H1 (cell line): ENCODE data around the gene RPAP3. TPM values are rescaled to one million over a fixed set of nuclear protein-coding genes. Genes with fewer than 3 reads are reported as not detected.

ENCODE experiments used
- CTCF ChIA-PET: fragments of 300-600 bp; sonication (Branson Sonifier 250); formaldehyde crosslinking; loops from one replicate; lab custom pipeline; 2021; ENCODE audit not compliant: partially characterized antibody; lab: Charles Lee
- POLR2A ChIA-PET: fragments of 300-600 bp; sonication (Branson Sonifier 250); formaldehyde crosslinking; loops from one replicate; lab custom pipeline; 2021; ENCODE audit warnings: inconsistent platforms; ENCODE audit not compliant: partially characterized antibody; lab: Charles Lee
- DNase-seq, 2 experiments: peaks; one replicate each; pipeline versions ENCODE4 v3.0.0 to v3.0.0-alpha.2; 2010 to 2022; ENCODE audit warnings: low spot score in 2 of 2, low read depth in 1 of 2, mixed read lengths in 1 of 2
- FAIRE-seq: peaks from 2 replicates; lab custom pipeline; 2011; peaks lifted over from hg19 to GRCh38; lab: Jason Lieb, UNC
- H2AFZ ChIP-seq: 2 replicates; pipeline ENCODE4 v1.8.1; 2012; ENCODE audit warnings: low read length, inconsistent platforms
- H2AK5ac ChIP-seq: 2 replicates; pipeline ENCODE4 v1.6.1; 2013; ENCODE audit warnings: low read depth, low read length
- H2BK120ac ChIP-seq: replicated peaks from 2 replicates; pipeline ENCODE3; 2013; ENCODE audit warnings: low read depth, low read length, inconsistent platforms
- H2BK12ac ChIP-seq: 2 replicates; pipeline ENCODE4 v1.6.1; 2013; ENCODE audit warnings: low read depth, low read length
- H2BK15ac ChIP-seq: 2 replicates; pipeline ENCODE4 v1.6.1; 2013; ENCODE audit warnings: low read length
- H2BK20ac ChIP-seq: 2 replicates; pipeline ENCODE4 v1.6.1; 2013; ENCODE audit warnings: low read length
- H2BK5ac ChIP-seq: 2 replicates; pipeline ENCODE4 v1.6.1; 2013; ENCODE audit warnings: low read depth, low read length
- H3K14ac ChIP-seq: 2 replicates; pipeline ENCODE4 v1.6.1; 2013; ENCODE audit warnings: inconsistent platforms; ENCODE audit not compliant: insufficient read length
- H3K18ac ChIP-seq: 2 replicates; pipeline ENCODE4 v1.6.1; 2013; ENCODE audit warnings: low read length; ENCODE audit errors: extremely low read depth
- H3K23ac ChIP-seq: 2 replicates; pipeline ENCODE4 v1.6.1; 2013; ENCODE audit warnings: inconsistent platforms; ENCODE audit not compliant: insufficient read length
- H3K23me2 ChIP-seq: 2 replicates; pipeline ENCODE4 v1.6.1; 2013; ENCODE audit warnings: low read depth, low read length
- H3K27ac ChIP-seq: 2 replicates; pipeline ENCODE4 v1.6.1; 2011; ENCODE audit warnings: low read depth, low read length, inconsistent platforms
- H3K27me3 ChIP-seq, 4 experiments: replicated peaks in 1 of 4; 1 replicate in 1 of 4; 2 replicates in 3 of 4; pipeline versions ENCODE4 v1.6.1 to v1.8.1; 2011 to 2013; ENCODE audit warnings: low read length in 3 of 4, mild to moderate bottlenecking in 3 of 4, inconsistent platforms in 2 of 4, mixed read lengths in 2 of 4, moderate library complexity in 1 of 4; ENCODE audit not compliant: control insufficient read depth in 3 of 4, insufficient read depth in 3 of 4; ENCODE audit errors: extremely low read depth in 1 of 4
- H3K36me3 ChIP-seq, 4 experiments: 2 replicates each; pipeline versions ENCODE4 v1.6.1 to v1.8.1; 2011 to 2013; ENCODE audit warnings: mild to moderate bottlenecking in 4 of 4, low read length in 3 of 4, moderate library complexity in 2 of 4, control low read depth in 1 of 4, inconsistent platforms in 1 of 4; ENCODE audit not compliant: insufficient read depth in 4 of 4, control insufficient read depth in 2 of 4
- H3K4ac ChIP-seq: replicated peaks from 2 replicates; pipeline ENCODE3; 2013; ENCODE audit warnings: low read length, low read depth, mixed read lengths, inconsistent platforms; ENCODE audit not compliant: insufficient read length
- H3K4me1 ChIP-seq, 4 experiments: replicated peaks in 1 of 4; 1 replicate in 1 of 4; 2 replicates in 3 of 4; pipeline versions ENCODE4 v1.6.1 to v1.8.1; 2011 to 2013; ENCODE audit warnings: low read length in 3 of 4, inconsistent platforms in 2 of 4, mixed read lengths in 1 of 4; ENCODE audit not compliant: insufficient read depth in 4 of 4, control insufficient read depth in 3 of 4
- H3K4me2 ChIP-seq, 2 experiments: 2 replicates each; pipeline versions ENCODE4 v1.6.1 to v1.8.1; 2011 to 2013; ENCODE audit warnings: low read depth in 2 of 2, low read length in 2 of 2, control low read depth in 1 of 2, inconsistent platforms in 1 of 2, mild to moderate bottlenecking in 1 of 2; ENCODE audit not compliant: insufficient read depth in 1 of 2
- H3K4me3 ChIP-seq, 4 experiments: fragments of 200-600, 300-600 bp in 1 of 4; sonication (generic), shearing (Covaris generic), sonication (Bioruptor Twin) in 1 of 4; 2 replicates each; pipeline versions ENCODE4 v1.5.1 to v1.8.1; 2011 to 2016; ENCODE audit warnings: low read length in 4 of 4, low read depth in 3 of 4, control low read depth in 2 of 4, inconsistent platforms in 2 of 4, mild to moderate bottlenecking in 2 of 4, mixed read lengths in 1 of 4, moderate library complexity in 1 of 4; ENCODE audit not compliant: insufficient read depth in 2 of 4; ENCODE audit errors: extremely low read depth in 1 of 4
- H3K56ac ChIP-seq: replicated peaks from 2 replicates; pipeline ENCODE3; 2013; ENCODE audit warnings: low read depth, mild to moderate bottlenecking, mixed read lengths, low read length, inconsistent platforms; ENCODE audit not compliant: insufficient read length
- H3K79me1 ChIP-seq: 2 replicates; pipeline ENCODE4 v1.6.1; 2013; ENCODE audit warnings: low read depth, low read length, control low read depth
- H3K79me2 ChIP-seq, 2 experiments: 2 replicates each; pipeline versions ENCODE4 v1.6.1 to v1.8.1; 2012 to 2013; ENCODE audit warnings: low read length in 2 of 2, mild to moderate bottlenecking in 2 of 2, inconsistent platforms in 1 of 2; ENCODE audit not compliant: insufficient read depth in 2 of 2, control insufficient read depth in 1 of 2
- H3K9ac ChIP-seq, 4 experiments: replicated peaks in 1 of 4; 1 replicate in 1 of 4; 2 replicates in 3 of 4; pipeline versions ENCODE4 v1.6.1 to v1.8.1; 2011 to 2013; ENCODE audit warnings: low read depth in 3 of 4, low read length in 3 of 4, control low read depth in 2 of 4, mild to moderate bottlenecking in 2 of 4, moderate library complexity in 2 of 4, inconsistent platforms in 1 of 4; ENCODE audit errors: extremely low read depth in 1 of 4
- H3K9me3 ChIP-seq, 2 experiments: 2 replicates each; pipeline versions ENCODE4 v1.6.1 to v1.8.1; 2012 to 2013; ENCODE audit warnings: mild to moderate bottlenecking in 2 of 2, moderate library complexity in 2 of 2, control low read depth in 1 of 2, inconsistent platforms in 1 of 2, low read depth in 1 of 2, low read length in 1 of 2, mixed read lengths in 1 of 2; ENCODE audit not compliant: insufficient read depth in 2 of 2
- H4K20me1 ChIP-seq, 2 experiments: replicated peaks in 1 of 2; 2 replicates each; pipeline versions ENCODE3 to v1.8.1; 2011 to 2013; ENCODE audit warnings: inconsistent platforms in 2 of 2, low read length in 2 of 2, mild to moderate bottlenecking in 1 of 2; ENCODE audit not compliant: insufficient read depth in 2 of 2, control insufficient read depth in 1 of 2
- H4K5ac ChIP-seq: 2 replicates; pipeline ENCODE4 v1.6.1; 2013; ENCODE audit warnings: low read length, low read depth, mixed read lengths, inconsistent platforms; ENCODE audit not compliant: insufficient read length
- H4K8ac ChIP-seq: 2 replicates; pipeline ENCODE4 v1.8.0; 2013; ENCODE audit warnings: mild to moderate bottlenecking, moderate library complexity, low read length, inconsistent platforms; ENCODE audit not compliant: insufficient read depth; ENCODE audit errors: extremely low read depth
- H4K91ac ChIP-seq: replicated peaks from 2 replicates; pipeline ENCODE3; 2013; ENCODE audit warnings: low read length, mixed read lengths, inconsistent platforms; ENCODE audit not compliant: insufficient read length
- ASH2L ChIP-seq: fragments of 200-600, 300-600 bp; sonication (generic); IDR thresholded peaks from one replicate; pipeline ENCODE4 v1.7.1; 2017; ENCODE audit warnings: low read length
- GABPA ChIP-seq: IDR thresholded peaks from 2 replicates; pipeline ENCODE4 v1.6.1; 2011; ENCODE audit warnings: mild to moderate bottlenecking, low read length, moderate library complexity, borderline replicate concordance; ENCODE audit not compliant: insufficient read depth
- RBBP5 ChIP-seq: IDR thresholded peaks from 2 replicates; pipeline ENCODE4 v1.7.1; 2012; ENCODE audit warnings: low read depth, mild to moderate bottlenecking, inconsistent platforms, low read length, moderate library complexity, borderline replicate concordance
- RFX5 ChIP-seq: IDR thresholded peaks from 2 replicates; pipeline ENCODE4 v1.6.1; 2011; ENCODE audit warnings: low read depth, low read length, improper control_type of control experiment, borderline replicate concordance
- RXRA ChIP-seq: IDR thresholded peaks from 2 replicates; pipeline ENCODE4 v1.6.1; 2011; ENCODE audit warnings: low read depth, mild to moderate bottlenecking, low read length, moderate library complexity; ENCODE audit not compliant: insufficient read depth
- SIN3A ChIP-seq, 2 experiments: IDR thresholded peaks in 1 of 2; conservative IDR thresholded peaks in 1 of 2; 2 replicates each; pipeline ENCODE4 v1.6.1; 2011 to 2012; ENCODE audit warnings: low read length in 2 of 2, improper control_type of control experiment in 1 of 2, low read depth in 1 of 2, mild to moderate bottlenecking in 1 of 2
- WGBS, 2 experiments: shearing (Covaris generic) in 1 of 2; methylation state at CpG; one replicate each; pipeline versions ENCODE4 v1.1.6 to v1.1.7; 2013 to 2015; ENCODE audit warnings: low lambda C conversion rate in 2 of 2, mixed read lengths in 2 of 2, inconsistent platforms in 1 of 2, low coverage in 1 of 2, missing lambda C conversion rate in 1 of 2; ENCODE audit not compliant: insufficient replicate concordance in 2 of 2, insufficient coverage in 1 of 2, insufficient read length in 1 of 2; ENCODE audit errors: extremely low coverage in 1 of 2, missing lambda C conversion rate in 1 of 2; 5-methylcytosine and 5-hydroxymethylcytosine counted together
- polyA plus RNA-seq, 7 experiments: library from polyadenylated mRNA; depleted of rRNA in 3 of 7; stranded (reverse) in 5 of 7; unstranded in 2 of 7; fragments of >200 nt in 5 of 7; fragments of 200-250 nt in 2 of 7; gene quantifications; 1 replicate in 5 of 7; 2 replicates in 1 of 7; 4 replicates in 1 of 7; pipeline versions ENCODE4 v1.2.1 to v1.2.3, GENCODE V29; 2011 to 2013; ENCODE audit warnings: missing spikeins in 2 of 7, mixed read lengths in 2 of 7
- total RNA-seq: library from RNA; stranded (reverse); fragmentation: NEBNext Ultra II Directional; extraction: Animal tissue kit (Norgen Biotek cat#: 25700); gene quantifications from 2 replicates; pipeline ENCODE4 v1.2.1, GENCODE V29; 2021

RPAP3 gene
- total and polyA plus RNA-seq, 2 of the 8 experiments (the other 6 are each of a cell fraction or from before 2014, with no cell fraction given) = 6.4 to 60.5 TPM

GRCh38 chr12:47736877-47737676 is 31.2 kb upstream of the RPAP3 start:
- Histone ChIP-seq H2BK15ac (no peak overlapping the region), H2BK120ac (no peak overlapping the region), H2BK20ac (no peak overlapping the region), H3K14ac (no peak overlapping the region), H3K27ac (no peak overlapping the region), H3K9ac (no peak overlapping the region), H3K23ac (no peak overlapping the region), H2AFZ (no peak overlapping the region), H3K79me1 (no peaks in the 10 kb centered on the region), H3K4me2 (no peak overlapping the region), H3K27me3 (peaks cover 0 to 2% (median 0%) of the 10 kb centered on the region in 4 experiments; a peak in 1 of 7 replicates), H4K5ac (no peak overlapping the region), H4K8ac (no peak overlapping the region), H3K56ac (no peak overlapping the region), H4K91ac (no peak overlapping the region), H3K4ac (no peak overlapping the region), H2BK5ac (no peak overlapping the region), H4K20me1 (no peaks in the 10 kb centered on the region), H2AK5ac (no peak overlapping the region), H3K9me3 (no peaks in the 10 kb centered on the region), H3K36me3 (no peaks in the 10 kb centered on the region), H3K23me2 (no peaks in the 10 kb centered on the region), H2BK12ac (no peak overlapping the region), H3K4me1 (peaks cover 3 to 19% (median 14%) of the 10 kb centered on the region in 4 experiments), H3K18ac (no peak overlapping the region), H3K4me3 (no peak overlapping the region), H3K79me2 (no peaks in the 10 kb centered on the region)
- WGBS, 2 experiments = 90% methylated on average over 19 of the region's 19 CpGs; no CpG with 5 or more reads in 1 of the 2 experiments
- CTCF ChIA-PET = interaction anchor here (0.8 to 64.6 kb wide), 11 partner anchors 10 to 101 kb away, joined by 3 to 2442 read pairs (median 7); partner anchors contain the start of genes ENDOU, RAPGEF3 and SLC48A1
- FAIRE-seq = no peak
- POLR2A ChIA-PET = interaction anchor here (0.7 to 3.2 kb wide), 9 partner anchors 12 to 168 kb away, joined by 3 to 10 read pairs (median 3); partner anchors contain the start of genes ENDOU and VDR
- DNase-seq = no peak
- TF ChIP-seq RFX5 (no peak), SIN3A (conservative IDR thresholded peaks at IDR 0.05 in 1 of 2, IDR thresholded peaks at IDR 0.05 in 1 of 2; ENCODE audit: low read depth in 1 of 2, low read length in 2 of 2) (no peak), GABPA (no peak), RXRA (no peak), ASH2L (no peak), RBBP5 (no peak)
